ENCODE measurements around the gene TMEM219. TPM values are rescaled to one million over a fixed set of nuclear protein-coding genes. Genes with fewer than 3 reads are reported as not detected.

Gene TMEM219
- total and polyA plus RNA-seq, 12 donors, result 53.0 to 105 (median 69.3) TPM

GRCh38 chr16:29988346-29989075, 26.6 kb downstream of the TMEM219 start:
- H3K27ac ChIP-seq, result no peak overlapping the region
- H3K27me3 ChIP-seq, result no peaks in the 10 kb centered on the region
- intact Hi-C loops (cut with DNase I), result no loop called here
- 87% methylated on average over 17 of the region's 17 CpGs for WGBS, 2 donors
- H3K4me1 ChIP-seq, result peaks cover 0 to 8% (median 0%) of the 10 kb centered on the region in 9 donors
- TF ChIP-seq, protein P1, sequence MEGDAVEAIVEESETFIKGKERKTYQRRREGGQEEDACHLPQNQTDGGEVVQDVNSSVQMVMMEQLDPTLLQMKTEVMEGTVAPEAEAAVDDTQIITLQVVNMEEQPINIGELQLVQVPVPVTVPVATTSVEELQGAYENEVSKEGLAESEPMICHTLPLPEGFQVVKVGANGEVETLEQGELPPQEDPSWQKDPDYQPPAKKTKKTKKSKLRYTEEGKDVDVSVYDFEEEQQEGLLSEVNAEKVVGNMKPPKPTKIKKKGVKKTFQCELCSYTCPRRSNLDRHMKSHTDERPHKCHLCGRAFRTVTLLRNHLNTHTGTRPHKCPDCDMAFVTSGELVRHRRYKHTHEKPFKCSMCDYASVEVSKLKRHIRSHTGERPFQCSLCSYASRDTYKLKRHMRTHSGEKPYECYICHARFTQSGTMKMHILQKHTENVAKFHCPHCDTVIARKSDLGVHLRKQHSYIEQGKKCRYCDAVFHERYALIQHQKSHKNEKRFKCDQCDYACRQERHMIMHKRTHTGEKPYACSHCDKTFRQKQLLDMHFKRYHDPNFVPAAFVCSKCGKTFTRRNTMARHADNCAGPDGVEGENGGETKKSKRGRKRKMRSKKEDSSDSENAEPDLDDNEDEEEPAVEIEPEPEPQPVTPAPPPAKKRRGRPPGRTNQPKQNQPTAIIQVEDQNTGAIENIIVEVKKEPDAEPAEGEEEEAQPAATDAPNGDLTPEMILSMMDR (IDR thresholded peaks at IDR 0.05), result no peak
- H3K36me3 ChIP-seq, result peaks cover 9 to 100% (median 84%) of the 10 kb centered on the region in 9 donors
- no peaks in the 10 kb centered on the region for H3K9me3 ChIP-seq
- no peak overlapping the region for H3K4me3 ChIP-seq
- DNase-seq, result no peak
- ATAC-seq, result no peak

DNA sequence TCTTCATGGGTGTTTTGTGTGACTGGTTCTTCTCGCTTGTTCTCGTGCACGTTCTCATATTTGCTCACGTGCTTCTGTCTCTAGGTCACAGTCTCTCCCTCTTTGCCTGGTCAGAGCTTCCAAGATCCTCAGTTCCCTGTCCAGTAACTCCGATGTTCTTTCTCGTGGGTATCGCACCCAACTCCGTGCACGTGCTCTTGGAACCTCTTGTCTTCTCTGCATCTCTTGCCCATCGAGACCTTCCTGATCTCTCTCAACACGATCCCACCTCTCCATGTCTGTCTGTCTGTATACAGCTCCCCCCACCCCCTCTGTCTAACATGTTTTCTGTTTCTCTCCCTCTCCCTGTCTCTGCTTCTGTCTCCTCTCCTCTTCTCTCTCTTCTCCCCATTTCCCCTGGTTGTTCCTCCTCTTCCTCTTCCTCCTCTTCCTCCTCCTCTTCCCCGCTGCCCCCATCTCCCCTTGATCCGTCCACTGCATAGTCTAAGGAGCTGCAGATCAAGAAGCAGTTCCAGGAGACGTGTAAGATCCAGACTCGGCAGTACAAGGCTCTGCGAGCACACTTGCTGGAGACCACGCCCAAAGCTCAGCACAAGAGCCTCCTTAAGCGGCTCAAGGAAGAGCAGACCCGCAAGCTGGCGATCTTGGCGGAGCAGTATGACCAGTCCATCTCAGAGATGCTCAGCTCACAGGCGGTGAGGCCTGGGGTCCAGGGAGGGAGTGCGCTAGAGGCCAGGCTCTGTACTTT, 27.4 kb downstream of the TMEM219 start:
- H3K27ac ChIP-seq, result no peak overlapping the region
- ATAC-seq, result no peak
- H3K9me3 ChIP-seq, result no peaks in the 10 kb centered on the region
- DNase-seq, result no peak
- intact Hi-C loops (cut with DNase I), result no loop called here
- H3K4me3 ChIP-seq, result no peak overlapping the region
- WGBS, 2 donors, result 86 to 88% methylated on average over 23 of the region's 23 CpGs
- no peaks in the 10 kb centered on the region for H3K27me3 ChIP-seq
- peaks cover 9 to 97% (median 76%) of the 10 kb centered on the region in 9 donors for H3K36me3 ChIP-seq
- TF ChIP-seq, protein P1 (IDR thresholded peaks at IDR 0.05), result no peak
- H3K4me1 ChIP-seq, result peaks cover 0 to 13% (median 7%) of the 10 kb centered on the region in 9 donors

DNA sequence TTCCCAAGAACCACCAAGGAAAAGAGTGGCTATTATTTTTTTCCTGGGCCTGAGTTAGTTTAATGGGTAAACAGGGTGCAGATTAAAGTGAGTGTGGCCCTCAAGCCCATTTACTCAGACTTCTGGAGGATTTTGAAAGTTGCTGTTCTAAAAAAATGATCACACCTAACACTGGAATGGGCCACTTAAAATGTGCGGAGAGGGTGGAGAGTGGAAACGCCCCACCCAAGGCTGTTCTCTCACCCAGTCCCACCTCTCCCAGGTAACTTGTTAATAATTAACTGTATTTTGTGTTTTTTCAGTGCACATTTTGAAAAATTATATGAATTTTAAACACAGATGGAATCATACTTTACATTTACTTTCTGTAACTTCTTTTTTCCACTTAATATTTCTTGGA, 28.2 kb downstream of the TMEM219 start:
- no peak for DNase-seq
- H3K36me3 ChIP-seq, result peaks cover 8 to 90% (median 68%) of the 10 kb centered on the region in 9 donors
- no peaks in the 10 kb centered on the region for H3K9me3 ChIP-seq
- TF ChIP-seq, protein P1 (IDR thresholded peaks at IDR 0.05), result no peak
- no peak for ATAC-seq
- H3K4me1 ChIP-seq, result peaks cover 4 to 21% (median 14%) of the 10 kb centered on the region in 9 donors
- H3K27ac ChIP-seq, result no peak overlapping the region
- intact Hi-C loops (cut with DNase I), result loop anchor here in 3 of 10 donors (10.0 kb wide), 3 partner anchors 65 to 175 kb away; partner anchors contain the start of genes CDIPT (in 1 of the 3), KCTD13 (in 1 of the 3), PAGR1 (in 1 of the 3) and PRRT2 (in 1 of the 3)
- H3K27me3 ChIP-seq, result no peaks in the 10 kb centered on the region
- 92 to 96% methylated on average over 2 of the region's 2 CpGs for WGBS, 2 donors
- no peak overlapping the region for H3K4me3 ChIP-seq

- WGBS, 2 donors, result 90 to 91% methylated on average over 35 of the region's 35 CpGs
- intact Hi-C loops (cut with DNase I), result loop anchor here in 3 of 10 donors (10.0 kb wide), 3 partner anchors 66 to 176 kb away; partner anchors contain the start of genes CDIPT (in 1 of the 3), KCTD13 (in 1 of the 3), PAGR1 (in 1 of the 3) and PRRT2 (in 1 of the 3)
- peaks cover 4 to 23% (median 17%) of the 10 kb centered on the region in 9 donors for H3K4me1 ChIP-seq
- H3K4me3 ChIP-seq, result no peak overlapping the region
- peaks cover 0 to 80% (median 59%) of the 10 kb centered on the region in 9 donors for H3K36me3 ChIP-seq
- H3K27ac ChIP-seq, result no peak overlapping the region
- DNase-seq, result no peak
- no peaks in the 10 kb centered on the region for H3K9me3 ChIP-seq
- no peak for ATAC-seq
- TF ChIP-seq, protein P1 (IDR thresholded peaks at IDR 0.05), result no peak
- H3K27me3 ChIP-seq, result no peaks in the 10 kb centered on the region
Observed at GRCh38 chr16:29990883-29991570, 29.1 kb downstream of the TMEM219 start.
